Pancreas (tissue), 10 donors: ENCODE results near the gene NR3C2. TPM values are rescaled to one million over a fixed set of nuclear protein-coding genes. Genes with fewer than 3 reads are reported as not detected.
A peak's percentile ranks its signal among the peaks of the same experiment; 100 is the strongest.

ENCODE experiments used
- ATAC-seq, 4 donors: fragments of 200-7000 bp; cut with Tn5 transposase; one replicate each; pipeline versions ENCODE4 v1.8.0 to v1.9.1; 2020; ENCODE audit warnings: mild to moderate bottlenecking in 4 of 4, moderate library complexity in 4 of 4
- DNase-seq, 6 donors: peaks; one replicate each; pipeline ENCODE4 v3.0.0-alpha.2; 2020
- FAIRE-seq: peaks from 2 replicates; lab custom pipeline; 2012; peaks lifted over from hg19 to GRCh38; lab: Jason Lieb, UNC
- H3K27ac ChIP-seq, 4 donors: fragments of 200-600 bp; sonication (generic); 1 replicate in 3 of 4; 2 replicates in 1 of 4; pipeline versions ENCODE4 v1.5.0 to v1.8.0; 2020
- H3K27me3 ChIP-seq, 4 donors: fragments of 200-600 bp; one replicate each; pipeline ENCODE4 v1.8.0; 2021
- H3K36me3 ChIP-seq, 3 donors: fragments of 200-600 bp; sonication (generic) in 1 of 3; one replicate each; pipeline versions ENCODE4 v1.5.0 to v1.8.0; 2020 to 2021
- H3K4me1 ChIP-seq, 3 donors: fragments of 200-600 bp; one replicate each; pipeline ENCODE4 v1.8.0; 2021
- H3K4me3 ChIP-seq, 4 donors: fragments of 200-600 bp; sonication (generic) in 2 of 4; one replicate each; pipeline versions ENCODE4 v1.5.0 to v1.8.0; 2020 to 2021
- H3K9me3 ChIP-seq, 4 donors: fragments of 200-600 bp; one replicate each; pipeline ENCODE4 v1.8.0; 2021
- WGBS, 2 donors: extraction: QIAGEN DNeasy Blood & Tissue Kit; methylation state at CpG; one replicate each; pipeline ENCODE4 v1.1.7; 2013; 5-methylcytosine and 5-hydroxymethylcytosine counted together
- intact Hi-C, 3 donors: fragments of 100-400 bp; cut with DNase I; formaldehyde crosslinking; loops; one replicate each; pipeline versions ENCODE4 v1.11.1 to v1.14.2; 2022
- polyA plus RNA-seq, 2 donors: library from polyadenylated mRNA; stranded (reverse); fragments of 200-250 nt; gene quantifications; one replicate each; pipeline ENCODE4 v1.2.3, GENCODE V29; 2013
- total RNA-seq, 6 donors: library from RNA; stranded (reverse); fragmentation: NEBNext Ultra II Directional in 4 of 6; extraction: Animal tissue kit (Norgen Biotek cat#: 25700) in 4 of 6; gene quantifications; one replicate each; pipeline versions ENCODE4 v1.2.1 to v1.2.4, GENCODE V29; 2021 to 2023
- TF ChIP-seq, protein P1 (sequence below), 4 donors: fragments of 200-600 bp; sonication (generic) in 3 of 4; IDR thresholded peaks; one replicate each; pipeline versions ENCODE4 v1.5.0 to v1.8.0; 2021; ENCODE audit warnings: antibody characterized with exemption in 4 of 4
- donor health status: healthy with polysubstance abuse.
- donor health status: DM: no; HTN: no; CAD: no; lungs with moderate emphysema.
- donor health status: DM: no; HTN: no; CAD: no.
- donor health status: control.
- donor health status: control.
- donor health status: Bipolar disorder and iron deficiency.
- donor health status: DM: yes; HTN: yes; CAD: no.
- donor health status: DM: no; HTN: no; CAD: no.
- donor health status: DM: no; HTN: no; CAD: no.
- donor health status: DM: yes; HTN: yes; CAD: no.

Gene NR3C2
- total and polyA plus RNA-seq, 8 donors, result 2.5 to 15.7 (median 12.5) TPM

GRCh38 chr4:148355442-148356123 lies 86.6 kb downstream of the NR3C2 start:
- TF ChIP-seq, protein P1, sequence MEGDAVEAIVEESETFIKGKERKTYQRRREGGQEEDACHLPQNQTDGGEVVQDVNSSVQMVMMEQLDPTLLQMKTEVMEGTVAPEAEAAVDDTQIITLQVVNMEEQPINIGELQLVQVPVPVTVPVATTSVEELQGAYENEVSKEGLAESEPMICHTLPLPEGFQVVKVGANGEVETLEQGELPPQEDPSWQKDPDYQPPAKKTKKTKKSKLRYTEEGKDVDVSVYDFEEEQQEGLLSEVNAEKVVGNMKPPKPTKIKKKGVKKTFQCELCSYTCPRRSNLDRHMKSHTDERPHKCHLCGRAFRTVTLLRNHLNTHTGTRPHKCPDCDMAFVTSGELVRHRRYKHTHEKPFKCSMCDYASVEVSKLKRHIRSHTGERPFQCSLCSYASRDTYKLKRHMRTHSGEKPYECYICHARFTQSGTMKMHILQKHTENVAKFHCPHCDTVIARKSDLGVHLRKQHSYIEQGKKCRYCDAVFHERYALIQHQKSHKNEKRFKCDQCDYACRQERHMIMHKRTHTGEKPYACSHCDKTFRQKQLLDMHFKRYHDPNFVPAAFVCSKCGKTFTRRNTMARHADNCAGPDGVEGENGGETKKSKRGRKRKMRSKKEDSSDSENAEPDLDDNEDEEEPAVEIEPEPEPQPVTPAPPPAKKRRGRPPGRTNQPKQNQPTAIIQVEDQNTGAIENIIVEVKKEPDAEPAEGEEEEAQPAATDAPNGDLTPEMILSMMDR (IDR thresholded peaks at IDR 0.05), result no peak
- H3K4me3 ChIP-seq, result no peak overlapping the region
- FAIRE-seq (no peak), DNase-seq (no peak), ATAC-seq (peak in 1 of 4 donors; percentile 46)
- intact Hi-C loops, result no loop called here
- H3K36me3 ChIP-seq, result no peaks in the 10 kb centered on the region
- H3K9me3 ChIP-seq, result no peaks in the 10 kb centered on the region
- peak overlapping the region in 2 of 4 donors; percentile 7 to 11 for H3K27ac ChIP-seq
- no peaks in the 10 kb centered on the region for H3K27me3 ChIP-seq
- peaks cover 0 to 9% (median 5%) of the 10 kb centered on the region in 3 donors for H3K4me1 ChIP-seq
- WGBS, 2 donors, result 33 to 39% methylated on average over 4 of the region's 4 CpGs

DNA sequence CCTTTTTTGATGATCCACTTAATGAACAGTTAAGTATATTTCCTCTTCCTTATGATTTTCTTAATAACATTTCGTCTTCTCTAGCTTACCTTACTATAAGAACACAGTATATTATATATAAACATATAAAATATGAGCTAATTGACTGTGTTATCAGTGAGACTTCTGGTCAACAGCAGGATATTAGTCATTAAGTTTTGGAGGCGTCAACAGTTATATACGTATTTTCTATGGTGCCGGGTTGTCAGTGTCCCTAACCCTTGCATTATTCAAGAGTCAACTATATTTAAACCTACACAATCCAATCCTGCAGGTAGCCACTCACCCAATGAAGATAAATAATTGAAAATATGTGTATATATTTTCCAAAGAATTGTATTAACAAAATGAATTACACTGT lies 88.0 kb downstream of the NR3C2 start:
- intact Hi-C loops, result no loop called here
- TF ChIP-seq, protein P1 (IDR thresholded peaks at IDR 0.05), result no peak
- Histone ChIP-seq H3K4me1 (peaks cover 0 to 10% (median 9%) of the 10 kb centered on the region in 3 donors), H3K27ac (no peak overlapping the region), H3K36me3 (no peaks in the 10 kb centered on the region), H3K4me3 (no peak overlapping the region), H3K27me3 (no peaks in the 10 kb centered on the region), H3K9me3 (no peaks in the 10 kb centered on the region)
- DNase-seq (no peak), ATAC-seq (no peak), FAIRE-seq (no peak)
- WGBS, 2 donors, result 96 to 97% methylated on average over 4 of the region's 4 CpGs

DNA sequence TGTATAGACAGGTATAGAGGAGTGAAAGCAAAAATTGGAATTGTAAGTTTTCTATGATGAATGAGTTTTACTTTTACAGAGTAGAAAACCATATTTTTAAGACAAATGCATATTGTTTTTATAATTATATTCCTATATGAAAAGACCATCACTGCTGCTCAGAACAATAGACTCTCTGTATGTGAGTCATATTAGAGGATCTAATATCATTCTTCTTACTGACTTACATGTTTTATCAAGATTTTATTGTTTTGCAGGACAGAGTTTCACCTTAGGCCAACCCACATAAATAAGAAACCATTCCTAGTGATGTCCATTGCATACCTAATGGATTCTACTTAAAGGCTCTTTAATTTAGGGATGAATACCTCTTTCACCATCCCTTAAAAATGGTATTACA lies 88.6 kb downstream of the NR3C2 start:
- H3K9me3 ChIP-seq, result no peaks in the 10 kb centered on the region
- TF ChIP-seq, protein P1 (IDR thresholded peaks at IDR 0.05), result no peak
- no peak overlapping the region for H3K27ac ChIP-seq
- no peaks in the 10 kb centered on the region for H3K27me3 ChIP-seq
- H3K4me3 ChIP-seq, result no peak overlapping the region
- ATAC-seq (no peak), FAIRE-seq (peak; percentile 17), DNase-seq (no peak)
- H3K4me1 ChIP-seq, result peaks cover 0 to 10% (median 9%) of the 10 kb centered on the region in 3 donors
- no peaks in the 10 kb centered on the region for H3K36me3 ChIP-seq
- intact Hi-C loops, result no loop called here

DNA sequence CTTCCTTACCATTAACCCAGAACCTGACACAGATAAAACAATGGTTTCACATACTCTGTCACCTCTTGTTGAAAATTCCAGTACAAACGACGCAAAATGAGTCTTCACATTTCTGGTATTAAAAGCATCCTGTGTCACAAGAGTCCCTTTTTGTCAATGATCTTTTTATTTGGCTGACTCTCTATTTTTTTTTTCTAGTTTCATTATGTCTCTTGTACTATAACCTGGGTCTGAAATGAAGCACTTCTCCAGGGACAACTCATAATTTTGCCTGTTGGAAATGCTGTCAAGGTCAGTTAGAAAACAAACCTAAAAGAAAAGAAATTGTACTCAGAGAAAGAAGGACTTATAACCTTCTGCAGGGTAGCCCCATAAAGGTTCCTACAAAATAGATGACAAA lies 93.1 kb downstream of the NR3C2 start:
- ATAC-seq, result no peak
- 77 to 81% methylated on average over 2 of the region's 2 CpGs for WGBS, 2 donors

DNA sequence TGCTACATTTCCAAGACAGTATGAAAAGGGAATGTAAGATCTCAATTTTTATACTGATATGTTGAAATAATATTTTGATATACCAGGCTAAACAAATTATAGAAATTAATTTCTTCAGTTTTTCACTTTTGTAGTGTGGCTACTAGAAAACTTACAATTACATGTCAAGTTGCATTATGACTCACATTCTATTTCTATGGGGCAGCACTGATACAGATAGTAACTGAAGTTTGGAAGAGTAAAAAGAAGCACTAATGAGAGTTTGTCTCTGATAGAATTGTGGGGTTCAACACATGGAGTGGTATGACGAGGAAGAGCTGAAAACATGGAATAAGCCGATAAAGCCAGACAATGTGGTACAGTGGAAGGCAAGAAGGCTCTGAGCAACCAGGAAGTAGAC lies 95.6 kb downstream of the NR3C2 start:
- H3K9me3 ChIP-seq, result no peaks in the 10 kb centered on the region
- no peaks in the 10 kb centered on the region for H3K27me3 ChIP-seq
- ATAC-seq (no peak), FAIRE-seq (no peak), DNase-seq (no peak)
- 72 to 99% methylated on average over 2 of the region's 2 CpGs for WGBS, 2 donors
- no peak overlapping the region for H3K27ac ChIP-seq
- H3K36me3 ChIP-seq, result no peaks in the 10 kb centered on the region
- H3K4me3 ChIP-seq, result no peak overlapping the region
- peaks cover 4 to 14% (median 9%) of the 10 kb centered on the region in 3 donors for H3K4me1 ChIP-seq
- TF ChIP-seq, protein P1 (IDR thresholded peaks at IDR 0.05), result no peak
- intact Hi-C loops, result no loop called here

More for the DNA sequence above, 93.1 kb downstream of the NR3C2 start:
- H3K4me3 ChIP-seq, result no peak overlapping the region
- FAIRE-seq (no peak), DNase-seq (no peak)
- no peak overlapping the region for H3K27ac ChIP-seq
- peaks cover 4 to 11% (median 9%) of the 10 kb centered on the region in 3 donors for H3K4me1 ChIP-seq
- H3K27me3 ChIP-seq, result no peaks in the 10 kb centered on the region
- intact Hi-C loops, result no loop called here
- H3K9me3 ChIP-seq, result no peaks in the 10 kb centered on the region
- H3K36me3 ChIP-seq, result no peaks in the 10 kb centered on the region
- TF ChIP-seq, protein P1 (IDR thresholded peaks at IDR 0.05), result no peak
